Fibroblast of the aortic adventitia (primary cell): ENCODE data around the gene PSMC3IP. TPM values are rescaled to one million over a fixed set of nuclear protein-coding genes. Genes with fewer than 3 reads are reported as not detected.
A peak's percentile ranks its signal among the peaks of the same experiment; 100 is the strongest.
"Not testable (repeated sequence)": the region's sequence is repeated elsewhere in the genome, so short reads cannot be mapped to it uniquely, and the experiment has no call there.

Experiments used
- DNase-seq: peaks from one replicate; pipeline ENCODE4 v3.0.0-alpha.2; 2010; ENCODE audit warnings: low read depth
- H3K4me3 ChIP-seq: 2 replicates; pipeline ENCODE4 v1.5.1; 2011; ENCODE audit warnings: low read depth, mild to moderate bottlenecking, control low read depth, low read length, moderate library complexity
- CTCF ChIP-seq: IDR thresholded peaks from 2 replicates; pipeline ENCODE4 v1.5.1; 2011; ENCODE audit warnings: mild to moderate bottlenecking, low read length, control low read depth, inconsistent platforms; ENCODE audit not compliant: insufficient read depth
- total RNA-seq: library from RNA; depleted of rRNA; stranded (reverse); fragments of >200 nt; gene quantifications from 2 replicates; pipeline ENCODE4 v1.2.3, GENCODE V29; 2012; ENCODE audit warnings: low replicate concordance

PSMC3IP gene
- total RNA-seq, 1 donor, result 18.3 TPM

GRCh38 chr17:42553161-42553818, 24.2 kb downstream of the PSMC3IP start:
- no peak for DNase-seq
- H3K4me3 ChIP-seq, result no peak overlapping the region
- no peak for TF ChIP-seq CTCF

- H3K4me3 ChIP-seq, result peak within 1 kb of the TSS; percentile 89
- not testable (repeated sequence) for DNase-seq
Observed at GRCh38 chr17:42552736-42553135, 24.8 kb downstream of the PSMC3IP start, which contains the start of gene HSD17B1. HSD17B1 (plus strand) TSS chr17:42552923; CDS start chr17:42552934, 11 bp downstream.

- H3K4me3 ChIP-seq, result no peak overlapping the region
- no peak for TF ChIP-seq CTCF
- no peak for DNase-seq
Observed at GRCh38 chr17:42548993-42549755, 28.4 kb downstream of the PSMC3IP start.

GRCh38 chr17:42548070-42548837, 29.3 kb downstream of the PSMC3IP start:
- H3K4me3 ChIP-seq, result no peak overlapping the region
- TF ChIP-seq CTCF, result no peak
- DNase-seq, result no peak

- no peak for TF ChIP-seq CTCF
- no peak for DNase-seq
- no peak overlapping the region for H3K4me3 ChIP-seq
Observed at GRCh38 chr17:42547698-42548069, 29.8 kb downstream of the PSMC3IP start.

- no peak for DNase-seq
- no peak for TF ChIP-seq CTCF
Observed at GRCh38 chr17:42547001-42547461, 30.5 kb downstream of the PSMC3IP start.

GRCh38 chr17:42545755-42546505, 31.6 kb downstream of the PSMC3IP start:
- DNase-seq, H3K4me3 ChIP-seq: not testable (repeated sequence)

More at GRCh38 chr17:42547001-42547461, 30.5 kb downstream of the PSMC3IP start:
- H3K4me3 ChIP-seq, result no peak overlapping the region
